Fibroblast of skin of abdomen (primary cell): ENCODE data around the gene GRID2.
"Not testable (repeated sequence)": the region's sequence is repeated elsewhere in the genome, so short reads cannot be mapped to it uniquely, and the experiment has no call there.

Experiments
- DNase-seq: peaks from one replicate; pipeline ENCODE4 v3.0.0-alpha.2; 2013

The GRID2 gene

DNA sequence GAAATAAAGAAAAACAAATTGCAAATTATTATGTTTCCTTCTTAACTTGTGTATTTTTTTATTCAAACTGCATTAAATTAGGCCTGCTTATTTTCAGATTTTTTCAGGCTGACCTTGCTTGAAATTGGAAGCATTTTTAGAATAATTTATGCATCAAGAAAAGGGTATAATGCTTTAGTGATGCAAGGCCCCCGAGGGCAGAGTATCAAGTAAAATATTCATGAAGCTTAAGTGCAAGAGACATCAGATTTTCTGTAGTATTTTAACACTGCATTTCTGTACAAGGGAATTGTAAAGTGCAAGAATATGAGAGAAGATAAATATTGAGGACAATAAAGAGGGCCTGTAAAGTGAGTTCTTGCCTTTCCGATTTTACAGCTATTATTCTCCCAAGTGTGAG, 1039.0 kb downstream of the GRID2 start:
- no peak for DNase-seq

DNA sequence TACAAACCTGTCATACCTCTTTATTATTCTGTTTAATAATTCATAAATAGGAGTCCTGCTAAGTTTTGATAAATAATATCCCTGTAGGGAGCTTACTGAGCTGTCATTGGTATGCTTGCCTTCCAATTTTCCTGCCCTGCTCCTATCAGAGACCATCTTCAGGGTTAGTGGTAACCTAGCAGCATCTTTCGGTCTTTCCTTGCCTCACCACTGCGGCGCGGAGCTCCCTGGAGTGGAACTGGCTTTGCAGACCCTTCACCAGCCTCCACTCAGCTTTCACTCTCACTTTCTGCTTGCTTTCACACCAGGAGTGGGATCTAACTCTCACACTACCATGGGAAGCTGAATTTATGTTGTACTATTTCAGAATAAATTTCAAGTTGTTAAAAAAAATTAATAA, 1043.1 kb downstream of the GRID2 start:
- no peak for DNase-seq

DNA sequence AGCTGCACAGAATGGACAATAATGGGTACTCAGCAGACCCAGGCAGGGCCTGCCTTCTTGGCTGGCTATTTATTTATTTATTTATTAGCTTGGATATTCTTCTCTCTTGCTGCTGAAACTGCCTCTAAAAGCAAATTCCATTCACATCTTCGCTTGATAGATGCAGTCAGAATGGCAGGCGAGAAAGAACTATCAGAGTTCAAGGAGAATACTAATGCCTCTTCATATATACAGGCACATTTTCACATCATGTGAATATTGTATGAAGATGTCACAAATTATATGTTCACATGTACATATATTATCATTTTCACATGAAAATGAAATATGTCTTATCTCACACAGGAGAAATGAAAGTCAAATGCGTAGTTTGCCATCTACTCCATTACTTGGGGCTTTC, 1045.1 kb downstream of the GRID2 start:
- DNase-seq = no peak

DNA sequence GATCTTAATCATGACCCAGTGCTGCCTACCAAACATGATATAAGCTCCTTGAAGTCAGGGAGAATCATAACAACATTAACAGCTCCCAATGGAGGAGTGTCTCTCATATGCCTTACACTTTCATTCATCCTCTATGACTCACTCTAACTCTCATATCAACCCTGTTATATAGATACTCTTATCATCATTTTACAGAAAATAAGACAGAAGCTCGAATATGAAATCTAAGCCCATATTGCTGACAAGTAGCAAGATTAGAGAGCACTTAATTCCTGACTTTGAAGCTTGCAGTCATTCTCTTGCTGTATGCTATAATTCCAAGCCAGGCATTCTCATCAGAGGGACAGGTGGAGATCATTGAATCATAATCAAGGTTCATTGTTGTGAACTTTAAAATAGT, 1048.1 kb downstream of the GRID2 start:
- no peak for DNase-seq

DNA sequence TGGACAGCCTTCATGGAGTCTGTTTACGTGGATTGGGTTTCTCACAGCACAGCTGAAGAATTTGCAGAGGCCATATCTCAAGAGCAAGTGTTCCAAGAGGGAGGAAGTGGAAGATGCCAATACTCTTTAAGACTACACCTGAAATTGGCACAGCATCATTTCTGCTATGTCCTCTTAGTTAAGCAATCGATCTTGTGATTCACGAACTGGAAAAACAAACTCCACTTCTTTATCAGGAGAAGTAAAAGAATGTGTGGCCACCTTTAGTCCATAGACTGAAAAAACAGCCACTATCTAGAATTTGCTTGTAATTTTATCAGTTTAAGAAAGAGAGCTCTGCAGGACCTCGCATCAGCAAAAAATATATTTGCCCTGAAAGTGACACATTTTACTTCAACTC, 1051.6 kb downstream of the GRID2 start:
- DNase-seq = no peak

DNA sequence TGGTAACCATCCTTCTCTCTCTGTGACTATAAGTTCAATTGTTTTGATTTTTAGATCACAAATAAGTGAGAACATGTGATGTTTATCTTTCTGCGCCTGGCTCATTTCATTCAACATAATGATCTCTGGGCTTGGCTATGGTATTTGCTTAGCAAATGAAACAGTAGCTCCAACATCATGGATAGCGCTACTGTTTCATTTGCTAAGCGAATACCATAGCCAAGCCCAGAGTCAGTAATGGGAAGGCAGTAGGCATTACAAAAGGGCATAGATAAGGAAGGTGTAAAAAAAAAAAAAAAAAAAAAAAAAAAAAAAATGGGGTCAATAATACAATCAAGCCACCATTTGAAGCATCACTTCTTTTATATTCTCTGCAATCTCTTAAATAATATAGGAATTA, 1055.8 kb downstream of the GRID2 start:
- no peak for DNase-seq

DNA sequence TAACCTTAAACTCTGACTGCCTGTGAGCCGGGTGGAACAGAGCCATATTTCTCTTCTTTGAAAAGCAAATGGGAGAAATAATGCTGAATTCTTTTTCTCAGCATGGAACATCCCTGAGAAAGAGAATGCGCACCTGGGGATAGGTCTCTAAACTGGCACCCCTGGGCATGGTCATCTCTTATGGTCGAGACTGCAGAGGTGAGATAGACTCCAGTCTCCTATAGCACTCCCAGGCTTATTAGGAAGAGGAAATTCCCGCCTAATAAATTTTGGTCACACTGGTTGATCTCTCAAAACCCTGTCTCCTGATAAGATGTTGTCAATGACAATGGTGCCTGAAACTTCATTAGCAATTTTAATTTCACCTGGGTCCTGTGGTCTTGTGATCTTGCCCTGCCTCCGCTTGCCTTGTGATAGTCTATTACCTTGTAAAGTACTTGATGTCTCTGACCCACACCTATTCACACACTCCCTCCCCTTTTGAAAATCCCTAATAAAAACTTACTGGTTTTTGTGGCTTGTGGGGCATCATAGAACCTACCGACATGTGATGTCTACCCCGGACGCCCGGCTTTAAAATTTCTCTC, 1062.5 kb downstream of the GRID2 start:
- not testable (repeated sequence) for DNase-seq

DNA sequence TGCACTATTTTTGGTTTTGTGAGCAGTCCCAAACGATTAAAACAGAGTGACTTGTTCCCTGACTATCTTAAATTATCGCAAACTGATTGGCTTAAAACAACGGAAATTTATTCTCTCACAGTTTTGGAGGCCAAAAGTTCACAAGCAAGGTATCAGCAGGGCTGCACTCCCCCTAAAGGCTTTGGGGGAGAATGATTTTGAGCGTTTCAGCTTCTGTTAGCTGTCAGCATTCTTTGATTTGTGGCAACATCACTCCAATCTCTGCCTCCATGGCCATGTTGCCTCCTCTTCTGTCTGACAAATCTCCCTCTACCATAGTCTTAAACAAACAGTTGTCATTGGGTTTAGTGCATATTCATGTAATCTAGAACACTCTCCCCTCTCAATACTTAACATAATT, 1065.2 kb downstream of the GRID2 start:
- no peak for DNase-seq

DNA sequence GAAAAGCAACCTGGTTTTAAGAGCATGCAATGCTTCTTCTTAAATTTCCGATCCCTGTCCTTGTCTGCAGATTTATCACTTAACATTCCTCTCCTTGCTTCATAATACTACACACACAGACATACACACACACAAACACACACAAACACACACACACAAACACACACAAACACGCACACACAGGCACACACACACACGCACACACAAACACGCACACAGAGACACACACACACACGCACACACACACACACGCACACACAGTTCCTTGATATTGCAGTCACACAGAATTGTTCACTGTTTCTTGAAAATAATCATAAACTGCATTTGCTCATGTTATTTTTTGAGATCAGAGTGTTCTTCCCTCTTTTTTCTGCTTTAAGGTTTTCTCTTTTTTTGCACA, 1066.5 kb downstream of the GRID2 start:
- DNase-seq = no peak

DNA sequence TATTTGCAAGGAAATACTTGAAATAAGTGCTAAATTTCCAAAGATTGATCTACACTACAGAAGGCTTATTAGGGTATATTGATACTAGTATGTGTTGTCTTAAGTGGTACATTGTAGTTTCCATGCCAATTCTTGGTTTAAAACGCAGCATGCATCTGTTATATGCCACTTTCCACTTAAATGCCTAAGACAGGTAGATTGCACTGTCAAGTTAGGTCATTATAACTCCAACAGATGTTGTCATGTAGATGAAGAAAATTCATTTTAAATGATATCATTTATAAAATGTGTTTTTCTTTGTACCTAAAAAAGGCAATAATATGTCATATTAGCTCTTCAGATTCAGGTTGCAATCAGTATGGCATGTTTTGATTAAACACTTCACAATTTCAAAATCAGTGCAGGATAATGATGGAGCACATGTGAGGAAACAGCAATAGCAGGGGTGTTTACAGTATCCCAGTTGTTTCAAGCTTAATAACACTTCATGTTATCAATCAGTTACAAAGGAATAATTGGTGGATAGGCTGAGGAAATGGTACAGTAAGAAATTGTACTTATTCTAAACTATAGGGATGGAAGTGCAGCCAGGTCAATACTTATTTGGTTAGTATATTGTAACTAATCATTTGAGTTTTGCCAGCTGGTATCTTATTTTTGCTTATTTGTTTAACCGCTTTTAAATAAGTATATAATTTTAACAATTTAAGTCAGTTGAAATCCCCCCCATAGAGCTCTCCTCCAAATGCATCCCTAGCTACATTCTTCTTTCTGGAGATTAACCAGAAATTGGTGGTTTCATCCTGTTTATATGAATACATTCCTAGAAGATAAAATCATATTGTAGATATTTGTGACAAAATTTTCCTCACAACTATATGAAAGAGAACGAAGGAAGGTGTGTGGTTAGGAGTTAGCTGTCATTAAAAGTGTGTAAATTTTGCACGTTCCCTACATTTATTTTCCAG, 1070.4 kb downstream of the GRID2 start:
- peak; percentile 12 for DNase-seq

DNA sequence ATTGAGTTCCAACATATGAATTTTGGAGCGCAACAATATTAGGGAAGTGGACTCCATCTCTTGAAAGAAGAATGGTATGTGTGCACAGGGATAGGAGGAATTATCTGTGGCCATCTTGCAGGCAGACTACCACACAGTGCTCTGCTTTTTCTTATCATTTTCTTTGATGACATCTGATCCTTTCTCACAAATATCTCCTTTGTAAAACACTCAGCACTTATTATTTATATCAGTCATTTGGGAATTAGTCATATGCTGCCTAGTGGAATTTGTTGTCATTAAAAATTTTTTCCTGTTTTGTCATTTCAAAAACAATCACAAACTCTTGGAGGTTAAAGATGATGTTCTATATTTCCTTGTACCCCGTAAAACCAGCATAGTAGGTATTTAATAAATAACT, 1080.5 kb downstream of the GRID2 start:
- peak; percentile 27 for DNase-seq

DNA sequence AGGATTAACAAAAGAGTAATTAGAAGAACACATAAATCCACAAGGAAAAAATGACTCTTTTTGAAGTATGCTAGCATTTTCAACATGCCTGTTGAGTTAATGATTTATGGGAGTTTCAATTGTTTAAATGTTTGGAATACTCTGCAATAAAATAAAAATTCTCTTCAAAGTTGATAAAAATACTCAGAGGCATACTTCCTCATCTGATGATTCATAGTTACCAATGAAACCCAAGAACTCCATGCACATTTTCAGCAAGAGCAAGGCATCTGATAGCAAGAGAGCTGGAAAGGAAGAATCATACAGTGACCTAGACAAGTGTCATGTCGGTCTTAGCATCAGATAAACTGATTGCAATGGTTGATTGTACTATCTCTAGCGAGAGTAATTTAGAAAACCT, 1081.1 kb downstream of the GRID2 start:
- peak; percentile 65 for DNase-seq

DNA sequence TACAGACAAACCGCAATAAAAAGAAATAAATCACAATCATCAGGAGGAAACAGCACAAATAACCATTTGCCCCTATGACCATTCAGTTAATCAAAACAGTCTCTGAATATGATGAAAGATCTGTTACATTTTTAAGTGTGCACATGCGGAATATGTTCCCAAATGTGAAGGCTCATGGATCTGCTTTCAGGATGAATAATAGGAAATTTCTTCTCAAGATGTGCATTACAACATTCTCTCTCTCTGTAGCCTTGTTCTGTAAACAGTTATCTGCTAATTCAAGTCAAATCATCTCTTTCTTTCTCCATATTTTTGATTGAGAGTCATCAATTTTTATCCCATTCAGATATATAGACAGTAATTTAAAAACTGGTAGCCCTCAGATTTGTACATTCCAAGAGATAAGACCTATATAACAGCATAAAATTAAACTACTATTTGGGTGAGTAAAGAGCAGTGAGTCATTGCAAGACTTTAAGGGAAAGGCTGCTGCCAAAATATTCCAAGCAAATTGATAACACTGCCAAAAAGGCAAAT, 1090.8 kb downstream of the GRID2 start:
- DNase-seq = peak; percentile 75

DNA sequence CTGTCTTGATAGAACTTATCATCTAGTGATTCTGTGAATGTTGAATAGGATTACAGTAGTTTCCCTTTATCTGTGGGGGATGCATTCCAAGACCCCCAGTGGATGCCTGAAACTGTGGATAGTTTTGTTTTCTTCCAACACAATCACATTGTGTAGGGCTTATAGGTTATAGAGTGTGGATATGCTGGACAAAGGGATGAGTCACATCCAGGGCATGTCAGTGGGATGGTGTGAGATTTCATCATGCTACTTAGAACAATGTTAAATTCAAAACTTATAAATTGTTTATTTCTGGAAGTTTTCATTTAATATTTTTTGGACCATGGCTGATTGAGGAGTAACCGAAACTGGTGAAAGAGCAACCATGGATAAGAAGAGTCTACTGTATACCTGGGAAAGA, 1092.5 kb downstream of the GRID2 start:
- peak; percentile 84 for DNase-seq

DNA sequence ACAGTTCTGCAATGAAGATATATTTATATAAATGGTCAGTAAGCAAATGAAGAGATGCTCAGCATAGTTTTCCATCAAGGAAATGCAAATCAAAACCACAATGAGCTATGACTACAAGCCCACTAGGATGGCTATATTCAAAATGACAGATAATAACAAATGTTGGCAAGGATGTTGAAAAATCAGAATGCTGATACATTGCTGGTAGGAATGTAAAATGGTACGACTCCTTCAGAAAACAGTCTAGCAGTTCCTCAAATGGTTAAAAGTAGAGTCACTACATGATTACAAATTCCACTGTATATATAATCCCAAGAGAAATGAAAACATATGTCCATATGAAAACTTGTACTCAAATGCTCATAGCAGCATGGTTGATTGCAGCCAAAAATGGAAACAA, 1099.8 kb downstream of the GRID2 start:
- peak; percentile 53 for DNase-seq

DNA sequence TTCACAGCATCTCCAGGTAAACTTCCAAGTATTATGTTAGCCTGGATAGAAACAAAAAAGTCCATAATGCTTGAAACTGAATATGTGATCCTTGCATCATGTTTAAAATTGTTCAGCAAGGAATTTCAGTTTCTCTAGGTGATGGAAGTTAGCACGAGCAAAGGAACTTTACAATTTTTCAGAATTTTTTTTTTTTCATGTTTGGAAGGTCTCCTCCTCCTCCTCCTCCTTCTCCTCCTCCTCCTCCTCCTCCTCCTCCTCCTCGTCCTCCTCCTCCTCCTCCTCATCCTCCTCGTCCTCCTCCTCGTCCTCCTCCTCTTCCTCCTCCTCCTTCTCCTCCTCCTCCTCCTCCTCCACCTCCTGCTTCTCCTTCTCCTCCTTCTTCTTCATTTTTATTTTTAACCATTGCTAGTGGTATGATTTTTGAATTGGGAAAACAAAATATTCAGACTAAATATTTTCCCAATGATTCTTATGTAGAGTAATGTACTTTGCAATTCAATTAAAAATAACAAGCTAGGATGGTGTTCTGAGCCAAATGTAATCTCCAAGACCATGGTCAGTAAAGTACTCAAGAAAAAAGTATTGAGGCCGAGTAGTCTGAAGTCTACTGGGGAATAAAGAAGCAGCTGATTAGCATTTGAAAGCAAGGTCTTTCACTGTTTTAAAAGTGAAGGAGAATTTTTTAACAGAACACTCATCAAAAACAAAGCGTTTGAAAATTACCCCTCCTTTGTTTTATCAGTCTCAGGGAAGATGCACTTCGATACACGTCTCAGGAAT, 1103.9 kb downstream of the GRID2 start:
- no peak for DNase-seq

DNA sequence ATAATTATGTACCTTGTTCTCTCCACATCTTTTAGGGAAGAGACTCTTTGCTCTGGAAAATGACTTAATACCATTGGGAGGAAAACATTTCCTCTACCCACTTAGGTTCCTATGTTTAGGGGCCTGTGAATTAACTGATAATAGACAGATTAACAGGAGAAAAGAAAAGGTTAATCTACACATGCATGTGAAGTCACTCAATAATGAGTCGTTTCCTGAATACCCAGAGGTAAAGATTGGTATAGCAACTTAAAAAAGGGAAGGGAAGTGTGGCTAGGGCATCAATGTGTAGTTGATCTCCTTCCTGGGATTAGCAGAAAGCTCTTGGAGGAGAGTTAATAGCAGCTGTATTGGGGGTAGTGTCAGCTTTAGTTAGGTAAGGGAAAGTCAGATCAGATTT, 1105.3 kb downstream of the GRID2 start:
- no peak for DNase-seq

DNA sequence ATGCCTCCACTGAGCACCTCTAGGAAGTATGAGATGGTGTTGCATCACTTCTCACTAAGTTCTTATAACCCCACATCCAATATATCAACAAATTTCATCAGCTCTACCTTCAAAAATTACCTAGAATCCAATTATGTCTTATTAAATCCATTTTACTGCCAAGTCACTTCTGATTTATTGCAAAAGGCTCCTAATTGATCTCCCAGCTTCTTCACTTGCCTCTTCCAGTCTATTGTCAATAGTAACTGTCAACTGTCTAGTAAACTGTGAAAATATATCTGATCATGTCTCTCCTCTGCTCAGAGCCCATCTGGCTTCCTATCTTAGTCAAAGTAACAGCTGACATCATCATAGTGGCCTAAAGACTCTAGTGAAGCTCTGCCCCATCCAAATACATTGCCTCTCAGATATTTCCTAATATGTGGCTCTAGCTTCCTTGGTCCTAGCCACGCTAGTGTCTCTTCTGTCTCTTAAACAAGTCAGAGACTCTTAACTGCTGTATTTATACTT, 1110.3 kb downstream of the GRID2 start:
- DNase-seq = no peak

DNA sequence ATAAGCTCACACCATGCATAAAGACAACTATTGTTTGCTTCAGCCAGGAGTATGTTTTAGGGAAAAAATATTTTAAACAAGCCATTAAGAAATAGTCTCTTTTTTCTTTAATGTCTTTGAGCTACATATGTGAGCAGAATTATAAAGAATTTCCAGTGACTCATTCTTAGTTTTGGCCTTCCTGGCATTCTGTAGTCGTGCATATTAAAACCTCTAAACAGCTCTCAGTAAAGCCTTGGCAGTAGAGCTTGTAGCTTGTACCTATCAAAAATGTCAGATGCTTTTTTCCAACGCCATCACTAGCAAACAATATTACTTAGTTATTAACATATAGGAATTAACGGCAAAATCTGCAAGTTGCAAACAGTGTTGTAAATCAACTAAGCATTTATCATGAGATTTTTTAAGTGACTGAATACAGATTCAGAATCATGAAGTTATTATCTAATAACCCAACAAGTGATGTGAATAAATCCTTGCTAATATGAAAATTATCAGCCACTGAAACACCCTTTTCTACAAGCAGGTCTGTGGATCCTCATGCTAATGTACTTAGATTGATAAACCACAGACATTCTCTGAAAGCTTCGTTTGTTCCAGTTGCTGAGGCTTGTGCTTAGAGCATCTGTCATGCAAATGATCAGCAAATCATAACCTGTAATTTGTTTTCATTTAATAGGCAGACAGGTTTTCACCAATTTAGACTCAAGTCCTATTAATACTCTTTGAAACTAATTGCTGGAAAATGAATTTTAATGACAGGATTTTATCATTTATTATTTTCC, 1112.8 kb downstream of the GRID2 start:
- DNase-seq = peak; percentile 40

DNA sequence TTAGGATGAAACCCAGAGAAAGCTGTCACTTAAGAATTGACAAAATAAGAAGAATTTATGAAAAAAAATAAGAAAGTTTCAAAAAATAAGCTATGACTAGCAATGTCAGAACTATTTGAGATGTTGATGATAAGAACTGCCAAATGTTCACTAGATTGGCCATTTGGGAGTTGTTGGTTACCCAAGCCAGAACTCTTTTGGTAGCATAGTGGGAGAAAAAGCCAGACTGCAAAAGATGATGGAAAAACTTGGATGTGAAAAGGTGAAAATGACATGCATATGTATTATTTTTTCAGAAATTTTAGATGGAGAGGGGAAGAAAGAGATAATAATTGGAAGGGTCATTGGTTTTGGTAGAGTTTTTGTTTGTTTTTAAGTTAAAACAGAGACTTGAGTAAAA, 1127.6 kb downstream of the GRID2 start:
- no peak for DNase-seq

DNA sequence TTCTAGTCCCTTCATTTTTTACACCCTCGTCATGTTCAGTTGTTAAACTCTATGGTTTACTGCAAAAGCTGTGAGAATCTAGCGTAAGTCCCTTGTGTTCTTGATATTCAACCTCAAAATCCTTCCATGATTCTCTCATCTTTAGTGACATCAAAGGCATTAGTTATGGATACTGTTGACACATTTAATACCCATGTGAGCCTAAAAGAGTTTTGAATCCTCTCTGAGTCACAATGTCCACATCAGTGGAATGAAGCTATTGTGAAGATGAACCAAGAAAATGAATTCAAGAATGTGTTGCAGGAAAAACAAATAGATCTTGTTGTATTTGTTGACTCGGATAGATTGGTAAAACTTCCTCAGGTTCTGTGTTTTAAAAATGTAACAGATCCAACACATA, 1130.1 kb downstream of the GRID2 start:
- no peak for DNase-seq

DNA sequence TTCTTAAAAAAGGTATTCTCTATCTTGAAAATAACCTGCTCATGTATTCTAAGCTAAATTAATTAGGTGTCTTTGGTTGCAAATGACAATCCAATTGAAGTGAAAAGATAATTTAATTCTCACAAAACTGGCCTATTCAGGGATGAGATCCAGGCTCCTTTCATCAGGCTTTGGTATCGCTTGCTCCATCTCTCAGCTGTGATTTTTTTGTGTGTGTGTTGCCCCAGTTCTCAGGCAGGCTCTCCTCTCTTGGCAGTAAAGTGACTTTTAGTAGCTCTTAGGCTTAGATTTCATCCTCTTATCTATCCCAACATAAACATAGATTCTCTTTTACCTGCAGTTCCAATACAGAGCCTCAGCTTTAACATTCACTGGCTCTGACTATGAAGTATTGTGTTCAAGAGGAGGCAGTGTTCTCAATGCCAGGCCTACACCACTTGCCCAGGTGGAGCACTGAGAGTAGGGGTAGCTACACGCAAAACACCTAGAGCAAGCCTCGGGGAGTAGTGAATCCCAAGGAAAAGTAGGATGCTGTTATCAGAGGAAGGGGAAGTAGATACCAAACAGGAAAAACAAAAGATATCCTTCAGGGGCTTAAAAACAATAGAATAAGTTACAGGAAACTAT, 1132.3 kb downstream of the GRID2 start:
- DNase-seq = no peak
